GM19455 (cell line): ENCODE measurements around the gene KCNA5.

Source experiments
- ATAC-seq: cut with Tn5 transposase; IDR thresholded peaks from one replicate; pipeline ENCODE4 v1.9.1; 2021; ENCODE audit not compliant: unreplicated experiment

Gene KCNA5

DNA sequence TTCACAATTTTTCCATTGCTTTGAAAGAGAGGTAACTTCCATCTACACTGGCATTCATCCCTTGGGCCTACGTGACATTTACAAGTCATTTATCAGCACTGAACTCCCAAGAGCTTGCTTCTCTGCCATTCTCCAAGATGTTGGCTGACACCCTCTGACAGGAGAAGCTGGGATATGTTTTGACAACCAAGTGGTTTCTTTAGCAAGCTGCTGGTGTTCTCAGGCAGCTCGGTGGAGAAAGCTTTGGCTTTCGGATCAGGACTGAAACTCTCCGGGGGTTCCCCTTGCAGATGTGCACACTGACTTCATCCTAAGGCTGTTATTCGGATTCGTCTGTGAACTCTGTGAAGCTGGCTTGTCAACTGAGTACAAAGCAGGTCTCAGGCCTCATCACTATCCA lies 15.7 kb downstream of the KCNA5 start:
- ATAC-seq = no peak

DNA sequence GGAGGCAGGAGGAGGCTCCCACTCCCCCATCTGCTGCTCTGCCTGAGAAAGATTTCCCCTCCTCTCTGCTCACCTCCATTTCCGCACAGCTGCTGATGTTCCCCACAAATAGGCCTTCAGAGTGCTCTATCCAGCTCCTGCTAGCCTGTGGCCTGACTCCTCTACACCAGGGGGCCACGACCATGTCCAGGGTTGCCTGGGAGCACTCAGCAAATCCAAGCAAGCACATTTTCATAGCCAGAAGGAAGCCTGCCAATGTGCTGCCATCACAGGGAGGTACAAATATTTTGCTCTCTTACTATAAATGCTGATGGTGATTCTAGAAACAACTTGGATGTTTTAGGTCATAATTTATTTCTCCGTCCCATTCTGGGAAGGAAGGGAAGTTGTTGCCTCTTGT lies 17.3 kb downstream of the KCNA5 start:
- ATAC-seq = no peak

DNA sequence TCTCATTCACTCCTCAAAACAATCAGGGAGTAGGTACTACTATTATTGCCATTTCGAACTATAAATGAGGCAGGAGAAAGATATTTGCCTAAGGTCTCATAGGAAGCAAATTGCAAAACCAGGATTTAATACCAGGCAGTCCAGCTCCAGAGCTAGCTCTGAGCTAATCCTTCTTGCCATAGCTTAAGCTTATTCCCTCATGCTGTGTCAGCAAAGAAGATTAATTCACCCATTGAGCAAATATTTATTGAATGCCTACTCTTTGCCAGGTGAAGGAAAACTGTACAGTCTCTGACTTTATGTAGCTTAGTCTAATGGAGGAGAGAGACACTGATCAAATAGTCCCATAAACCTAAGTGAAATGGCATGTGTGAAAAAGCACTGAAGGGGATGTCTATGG lies 19.5 kb downstream of the KCNA5 start:
- no peak for ATAC-seq

DNA sequence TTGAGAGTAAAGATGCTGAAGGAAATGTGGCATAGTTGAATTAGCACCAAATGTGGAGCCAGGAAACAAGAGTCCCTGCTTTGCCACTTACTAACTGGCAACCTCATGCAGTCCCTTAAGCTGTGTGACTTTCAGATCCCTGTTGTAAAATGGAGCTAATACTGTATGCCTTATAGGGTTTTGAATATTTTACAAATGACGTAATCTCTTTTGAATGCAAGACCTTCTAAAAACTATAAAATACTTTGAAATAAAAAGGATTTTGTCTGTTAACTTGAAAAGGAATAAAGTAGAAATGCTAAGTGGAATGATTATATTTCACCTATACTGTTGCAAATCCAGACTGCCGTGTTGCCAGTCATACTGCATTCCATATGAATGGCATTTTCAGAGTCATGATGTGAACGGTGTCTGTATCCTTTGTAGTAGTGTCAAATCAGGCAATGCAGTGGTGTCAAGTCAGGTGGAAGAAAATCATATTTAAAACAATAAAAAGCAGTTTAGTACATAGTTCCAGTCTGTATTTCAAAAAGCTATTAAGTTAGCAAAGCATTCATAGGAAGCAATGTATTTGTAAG lies 21.3 kb downstream of the KCNA5 start:
- ATAC-seq = no peak

DNA sequence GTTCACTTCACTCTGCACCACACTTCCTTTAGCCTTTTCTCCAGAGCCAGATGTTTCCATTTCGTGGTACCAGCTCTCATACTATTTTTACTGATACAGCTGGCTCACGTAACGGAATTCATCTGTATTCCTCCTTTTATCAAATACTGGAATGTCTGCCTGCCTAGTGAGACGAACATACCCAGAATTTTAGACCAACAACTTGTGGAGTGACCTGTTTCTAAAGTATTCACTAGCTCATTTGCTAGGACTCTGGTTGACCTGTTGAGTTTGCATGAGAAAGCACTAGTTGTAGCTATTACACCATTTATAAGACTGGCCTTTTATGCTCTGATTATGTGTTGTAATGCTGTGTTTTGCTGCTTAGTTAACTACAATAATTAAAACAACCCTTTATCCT lies 22.6 kb downstream of the KCNA5 start:
- ATAC-seq = no peak

DNA sequence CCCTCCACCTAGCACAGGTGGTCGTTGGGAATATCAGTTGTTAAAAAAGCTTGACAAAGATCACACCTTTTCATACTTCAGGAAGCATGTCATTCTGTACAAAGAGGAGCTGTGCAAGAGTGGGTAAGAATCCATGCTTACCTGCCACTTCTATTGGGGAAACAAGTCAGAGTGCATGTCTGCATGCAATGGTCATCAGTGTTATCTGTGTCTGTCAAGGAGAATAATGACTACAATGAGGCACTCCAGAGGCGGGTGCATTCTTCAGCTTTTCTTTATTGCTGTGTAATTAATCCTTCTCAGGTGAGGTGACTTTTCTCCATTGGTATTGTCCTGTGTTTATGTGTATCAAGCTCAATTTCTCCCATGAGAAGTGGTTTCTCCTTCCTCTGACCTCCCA lies 24.4 kb downstream of the KCNA5 start:
- no peak for ATAC-seq

DNA sequence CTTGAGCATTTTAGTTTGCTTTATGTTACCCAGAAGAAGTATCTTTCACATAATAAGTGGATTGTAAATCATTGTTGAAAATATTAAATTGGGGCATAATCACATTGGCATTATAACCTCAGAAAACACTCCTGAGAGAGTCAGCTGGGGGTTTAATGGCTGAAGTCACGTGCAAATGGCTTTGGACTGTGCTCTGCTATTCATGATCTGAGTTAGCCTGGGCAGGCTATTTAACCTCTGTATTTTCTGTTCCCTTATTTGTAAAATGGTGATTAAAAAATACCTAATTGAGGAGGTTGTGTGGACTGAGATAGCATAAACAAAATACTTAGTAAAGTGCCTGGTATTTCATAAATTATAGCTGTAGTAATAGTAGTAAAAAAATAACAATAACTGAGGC lies 24.9 kb downstream of the KCNA5 start:
- ATAC-seq = no peak

DNA sequence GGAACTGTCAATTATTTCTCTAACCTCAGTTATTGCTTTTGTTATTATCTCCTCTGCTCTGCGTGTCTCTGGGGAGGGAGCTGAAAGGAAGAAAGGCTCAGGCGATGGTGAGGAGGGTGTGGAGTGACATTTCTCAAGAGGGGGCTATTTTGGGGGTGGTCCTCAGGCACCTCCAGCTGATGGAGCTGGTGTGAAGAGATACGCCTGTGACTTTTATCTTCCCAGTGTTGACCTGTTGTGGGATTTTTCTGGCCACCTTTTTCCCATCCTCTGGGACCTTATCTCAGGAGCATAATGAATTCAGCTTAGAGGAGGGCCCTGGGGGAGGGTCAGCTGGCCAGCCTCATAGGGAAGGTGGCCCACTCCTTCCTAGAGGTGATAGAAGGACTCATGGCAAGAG lies 26.4 kb downstream of the KCNA5 start:
- ATAC-seq = no peak

DNA sequence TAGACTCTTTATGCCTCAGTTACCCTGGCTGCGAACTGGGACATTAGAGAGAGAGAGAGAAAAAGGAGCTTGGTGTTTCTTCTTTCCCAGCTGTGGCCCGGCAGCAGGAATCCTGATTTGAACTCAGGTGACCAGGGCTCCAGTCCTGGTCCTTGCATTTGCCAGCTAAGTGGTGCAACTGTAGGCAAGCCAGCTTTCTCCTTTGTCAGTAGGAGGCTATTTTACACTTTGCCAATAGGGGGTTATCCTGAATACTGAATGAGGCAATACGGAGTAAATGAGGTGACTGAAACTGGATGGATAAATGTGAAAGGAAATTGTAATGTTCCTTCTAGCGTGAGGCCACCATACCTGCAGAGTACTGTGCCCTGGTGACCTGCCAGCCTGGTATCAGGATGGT lies 27.8 kb downstream of the KCNA5 start:
- no peak for ATAC-seq

DNA sequence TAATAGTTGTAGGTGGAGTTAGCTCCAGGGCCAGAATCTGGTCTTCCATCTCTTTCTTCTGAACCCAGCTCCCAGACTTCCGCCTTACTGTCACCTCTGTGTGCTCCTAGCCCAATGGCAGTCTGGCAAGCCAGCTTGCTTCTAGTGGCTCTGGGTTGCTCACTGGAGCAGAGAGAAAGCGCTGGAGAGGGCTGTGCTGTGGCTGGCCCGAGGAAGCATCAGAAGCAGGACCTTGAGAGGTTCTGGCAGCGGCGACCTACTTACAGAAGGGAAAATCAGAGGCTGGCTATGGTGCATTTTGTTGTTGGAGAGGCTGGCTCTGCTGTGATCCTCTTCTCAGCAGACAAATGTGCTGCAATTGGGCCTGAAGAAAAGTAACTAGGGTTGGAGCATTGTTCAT lies 28.6 kb downstream of the KCNA5 start:
- ATAC-seq = no peak

DNA sequence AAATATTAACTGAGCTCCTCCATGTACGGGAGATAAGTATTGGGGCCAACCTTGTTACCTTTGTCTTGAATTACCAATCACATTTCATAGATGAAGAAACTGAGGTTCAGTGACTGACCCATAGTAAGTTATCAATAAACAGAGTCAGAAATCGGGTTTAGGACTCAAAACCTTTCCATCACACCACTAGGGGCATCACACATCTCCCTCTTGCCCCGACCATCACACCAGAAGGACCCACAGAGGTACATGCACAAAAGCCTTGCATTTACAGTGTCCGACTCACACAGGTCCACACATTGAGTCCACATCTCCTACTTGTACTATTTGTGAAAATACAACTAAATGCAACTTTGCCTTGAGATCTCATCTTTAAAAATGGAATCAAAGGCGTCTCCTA lies 29.4 kb downstream of the KCNA5 start:
- ATAC-seq = no peak

DNA sequence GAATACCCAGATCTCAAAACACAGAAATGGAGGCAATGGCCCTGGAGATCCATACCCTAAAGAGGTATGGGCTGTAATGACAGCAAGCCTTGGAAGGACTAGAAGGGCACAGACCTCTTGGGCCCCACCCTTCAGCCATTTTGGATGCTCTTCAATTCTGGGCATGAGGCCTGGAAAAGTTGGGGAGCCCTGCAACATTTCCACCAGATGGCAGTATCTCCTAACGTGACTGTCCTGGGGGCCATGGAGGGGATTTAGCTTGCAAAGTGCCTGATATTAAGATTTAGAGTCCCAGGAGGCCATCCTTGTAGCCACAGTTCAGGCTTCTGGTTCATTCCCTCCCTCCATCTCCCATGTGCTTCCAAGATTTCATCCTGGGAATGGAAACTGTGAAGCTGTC lies 30.2 kb downstream of the KCNA5 start:
- no peak for ATAC-seq

DNA sequence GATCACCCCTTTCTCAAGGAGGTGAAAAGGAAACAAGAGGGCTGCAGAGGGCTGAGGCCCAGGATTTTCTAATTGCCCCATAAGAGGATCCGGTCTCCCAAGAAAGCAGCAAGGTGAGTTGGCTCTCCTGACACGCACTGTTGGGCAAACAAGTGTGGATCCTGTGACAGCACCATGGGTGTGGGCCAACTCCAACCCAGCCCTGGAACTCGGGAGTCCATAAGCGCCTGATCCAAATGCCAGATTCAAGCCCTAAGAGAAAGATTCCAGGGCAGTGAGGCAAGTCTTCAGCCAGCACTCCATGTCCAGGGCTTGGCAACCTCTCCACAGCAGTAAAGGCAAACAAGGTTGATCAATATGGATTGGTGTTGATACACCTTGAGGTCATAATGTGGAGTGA lies 33.1 kb downstream of the KCNA5 start:
- ATAC-seq = no peak

DNA sequence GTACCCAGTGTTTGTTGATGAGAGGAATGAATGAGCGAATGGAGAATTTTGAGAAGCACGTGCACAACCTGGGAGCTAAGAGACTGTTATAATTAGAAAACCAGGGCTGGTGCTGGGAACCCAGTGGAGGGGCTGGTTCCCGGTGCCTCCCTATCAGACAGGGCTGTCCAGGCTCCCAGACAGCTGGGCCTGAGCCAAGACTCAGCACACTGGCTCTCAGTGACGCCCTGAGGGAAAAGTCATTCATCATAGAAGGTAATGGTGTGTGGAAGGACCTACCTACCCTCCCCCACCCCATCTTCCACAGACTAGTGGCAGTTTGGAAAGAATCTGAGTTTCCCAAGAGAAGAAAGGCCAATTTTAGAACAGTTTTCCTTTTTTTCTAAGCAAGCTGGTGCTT lies 34.7 kb downstream of the KCNA5 start:
- ATAC-seq = no peak

DNA sequence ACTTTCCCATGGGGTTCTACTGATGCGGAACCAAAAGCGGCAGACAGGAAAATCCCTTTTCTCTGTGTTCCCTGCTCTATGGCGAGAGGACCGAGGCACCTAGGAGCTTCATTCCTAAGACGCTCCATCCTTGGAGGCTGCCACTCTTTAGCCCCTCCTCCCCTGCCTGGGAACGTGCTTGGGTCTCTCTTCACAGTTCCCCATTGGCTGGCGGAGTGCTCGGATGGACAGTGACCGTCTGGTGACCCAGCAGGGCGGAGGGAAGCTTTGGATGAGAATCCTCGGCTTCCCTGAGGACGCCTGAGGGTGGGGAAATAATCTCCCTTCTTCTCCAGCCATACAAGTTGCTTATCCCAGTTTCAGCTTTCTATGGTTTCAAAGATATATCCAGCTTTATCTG lies 37.3 kb downstream of the KCNA5 start:
- no peak for ATAC-seq

DNA sequence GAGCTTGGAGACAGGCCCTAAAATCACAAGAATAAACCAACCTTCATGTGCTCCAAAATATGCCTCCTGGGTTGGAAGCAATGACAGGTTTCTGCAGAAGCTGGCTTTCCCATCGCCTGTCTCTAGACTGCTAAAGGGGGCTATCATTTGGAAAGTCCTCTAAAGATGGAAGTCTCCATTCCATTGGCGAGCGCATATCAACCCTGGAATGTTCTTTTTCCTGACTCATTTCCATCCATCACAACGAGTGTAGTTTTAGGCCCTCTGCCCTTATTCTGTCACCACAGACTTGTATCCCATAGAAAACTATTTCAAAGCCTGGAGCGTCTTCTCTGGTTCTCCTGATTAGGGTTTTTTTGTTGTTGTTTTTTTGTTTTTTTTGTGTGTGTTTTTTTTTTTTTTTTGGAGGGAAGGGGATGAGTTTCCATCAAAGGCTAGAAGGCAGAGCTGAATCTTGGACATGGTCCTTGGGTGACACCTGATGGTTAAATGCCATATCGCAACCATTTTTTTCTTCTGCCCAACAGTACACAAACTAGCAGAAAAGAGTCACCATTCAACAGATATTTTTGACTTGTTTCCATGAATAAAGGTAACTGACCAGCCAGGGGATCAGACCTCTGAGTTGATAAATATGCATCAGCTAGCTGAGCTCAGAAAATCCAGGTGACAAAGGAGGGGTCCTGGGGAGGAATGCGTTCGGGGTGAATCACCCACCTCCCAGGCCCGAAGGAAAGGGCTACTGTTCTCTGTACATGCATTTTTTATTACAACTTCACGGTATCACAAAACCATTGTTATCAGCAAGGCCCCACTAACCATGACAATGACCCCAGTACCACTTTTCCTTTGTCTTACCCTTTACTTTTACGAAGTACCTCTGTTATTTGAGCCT lies 40.5 kb downstream of the KCNA5 start:
- ATAC-seq = no peak

DNA sequence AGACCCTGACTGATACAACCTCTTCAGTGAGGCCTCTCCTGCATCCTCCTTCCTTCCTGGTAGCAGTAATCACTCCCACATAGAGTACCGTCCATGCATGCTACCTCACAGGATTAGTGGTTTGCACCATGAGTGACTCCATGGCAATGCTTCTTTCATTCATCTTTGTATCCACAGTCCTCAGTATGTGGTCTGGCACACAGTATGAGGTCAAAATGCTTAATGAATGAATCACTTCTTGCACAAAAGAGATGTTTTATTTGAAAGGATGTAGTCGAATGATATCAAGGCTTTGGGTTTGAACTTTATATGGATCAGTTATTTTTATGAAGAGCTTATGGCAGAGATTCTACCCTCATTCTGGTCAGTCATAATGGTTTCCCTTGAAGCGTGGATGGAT lies 42.2 kb downstream of the KCNA5 start:
- no peak for ATAC-seq

DNA sequence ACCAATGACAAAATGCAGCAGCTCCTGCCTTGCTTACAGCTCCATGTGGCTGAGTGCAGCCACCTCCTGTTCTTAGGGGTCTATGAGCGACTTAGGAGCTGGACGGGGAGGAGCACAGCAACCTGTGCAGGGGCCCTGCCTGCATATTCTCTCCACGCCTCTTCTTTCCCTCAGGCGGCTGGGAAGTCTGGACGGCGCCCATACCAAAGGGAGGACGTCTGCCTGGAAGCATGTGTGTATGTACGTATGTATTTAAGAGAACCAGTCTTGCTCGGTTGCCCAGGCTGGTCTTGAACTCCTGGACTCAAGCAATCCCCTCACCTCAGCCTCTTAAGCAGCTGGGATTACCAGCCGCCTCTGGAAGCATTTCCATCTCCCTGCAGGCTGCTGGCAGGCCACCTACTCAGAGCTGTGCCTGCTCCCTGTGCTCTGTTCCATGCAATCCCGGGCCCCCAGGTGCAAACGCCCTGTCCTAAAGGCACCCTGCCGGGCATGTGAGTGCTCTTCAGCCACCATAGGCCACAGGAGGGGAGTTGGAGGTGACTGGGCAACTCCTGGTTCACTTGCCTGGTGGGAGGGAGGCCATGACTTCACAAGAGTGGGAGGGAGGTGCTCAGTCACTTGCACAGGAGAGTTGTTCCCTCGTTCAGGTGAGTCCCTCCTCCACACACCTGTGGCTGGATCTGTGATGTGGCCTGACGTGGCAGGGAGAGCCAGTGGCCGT lies 44.3 kb downstream of the KCNA5 start:
- ATAC-seq = no peak

DNA sequence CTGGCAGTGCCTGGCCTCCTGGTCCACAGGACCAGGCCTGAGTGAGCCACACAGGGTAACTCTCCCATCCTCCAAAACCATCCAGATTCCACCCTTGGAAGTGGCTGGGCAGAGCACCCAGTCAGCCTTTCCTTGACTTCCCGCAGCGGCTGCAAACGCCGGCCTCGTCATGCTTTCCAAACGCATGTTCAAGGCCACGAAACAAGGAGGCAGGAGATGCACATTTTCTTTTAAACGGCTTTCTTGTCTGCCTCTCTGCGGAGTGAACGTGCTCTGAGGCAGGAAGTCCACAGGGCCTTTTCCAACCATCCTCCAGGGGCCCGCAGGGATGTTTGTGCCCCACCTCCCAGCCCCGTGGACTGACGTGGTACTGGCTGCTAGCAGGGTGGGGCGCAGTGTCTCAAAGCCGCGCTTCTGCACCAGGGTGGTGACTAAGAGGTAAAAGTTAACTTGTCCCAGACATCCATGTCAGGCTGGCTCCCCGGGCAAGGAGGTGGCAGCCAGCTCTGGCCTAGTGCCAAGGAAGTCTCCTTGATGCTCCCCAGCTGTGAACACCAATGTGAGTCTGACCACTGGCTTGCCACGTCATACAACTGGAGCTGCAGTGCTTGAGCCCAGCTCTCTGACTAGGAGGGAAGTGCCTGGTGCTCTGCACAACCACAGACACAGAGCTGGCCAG lies 45.0 kb downstream of the KCNA5 start:
- ATAC-seq = no peak

DNA sequence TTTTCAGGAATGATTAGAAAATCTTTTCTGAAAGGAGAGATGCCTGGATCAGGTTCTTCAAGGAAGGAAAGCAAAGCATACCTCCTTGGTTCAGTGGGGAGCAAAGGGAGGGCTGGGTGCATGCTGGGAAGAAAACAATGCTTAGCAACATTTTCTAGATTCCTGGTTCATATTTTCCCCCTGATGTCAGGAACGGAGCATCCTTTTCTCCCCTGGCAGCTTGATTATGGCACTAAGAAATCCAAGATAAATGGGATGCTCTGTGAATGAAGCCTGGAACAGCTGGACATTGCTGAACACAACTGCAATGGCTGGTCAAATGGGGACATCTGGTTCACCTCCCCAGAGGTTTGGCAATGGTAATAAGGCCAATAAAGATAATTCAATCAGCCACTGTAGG lies 50.9 kb downstream of the KCNA5 start:
- ATAC-seq = no peak

DNA sequence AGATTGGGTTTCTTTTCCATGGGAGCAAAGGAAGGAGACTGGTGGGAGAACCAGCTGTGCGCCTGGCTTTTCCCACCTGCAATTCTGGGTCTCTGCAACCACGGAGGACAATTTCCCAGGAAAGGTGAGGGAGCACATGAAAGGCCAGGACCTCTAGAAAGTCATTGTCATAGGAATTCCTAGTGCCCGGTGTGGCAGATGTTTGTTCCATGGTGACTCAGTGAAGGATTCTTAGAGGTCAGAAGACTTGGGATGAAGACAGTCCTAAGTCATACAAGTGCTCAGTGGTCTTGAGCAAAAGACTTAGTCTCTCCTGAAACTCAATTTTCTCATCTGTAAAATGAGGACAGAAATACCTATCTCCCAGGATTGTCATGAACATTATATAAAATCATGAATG lies 51.3 kb downstream of the KCNA5 start:
- no peak for ATAC-seq
